GM13976 (cell line): Measurements from ENCODE around the gene OOSP2.
"Not testable (repeated sequence)": the region's sequence is repeated elsewhere in the genome, so short reads cannot be mapped to it uniquely, and the experiment has no call there.

Experiments
- DNase-seq: peaks from one replicate; pipeline ENCODE4 v3.0.0; 2012; ENCODE audit warnings: low spot score
- CTCF ChIP-seq: IDR thresholded peaks from 2 replicates; pipeline ENCODE4 v1.5.1; 2012; ENCODE audit warnings: borderline replicate concordance, mild to moderate bottlenecking; ENCODE audit not compliant: insufficient read depth; ENCODE audit errors: extremely low read depth, missing control alignments, control extremely low read depth
- in situ Hi-C: fragments of 300-500 bp; cut with MboI; formaldehyde crosslinking; loops from one replicate; pipeline ENCODE4 v1.12.0; 2022; ENCODE audit warnings: low sequenced_read_pairs, mixed read lengths, inconsistent platforms; ENCODE audit not compliant: unreplicated experiment

Gene OOSP2

GRCh38 chr11:60059521-60060240 lies 19.5 kb downstream of the OOSP2 start:
- in situ Hi-C loops, result no loop called here
- DNase-seq, result no peak
- no peak for TF ChIP-seq CTCF

- in situ Hi-C loops, result no loop called here
- DNase-seq, result no peak
- no peak for TF ChIP-seq CTCF
Observed at GRCh38 chr11:60064111-60064510, 23.9 kb downstream of the OOSP2 start.

- no peak for DNase-seq
- no peak for TF ChIP-seq CTCF
- in situ Hi-C loops, result no loop called here
Observed at GRCh38 chr11:60065801-60066200, 25.6 kb downstream of the OOSP2 start.

GRCh38 chr11:60069450-60069849 lies 29.2 kb downstream of the OOSP2 start:
- DNase-seq, result no peak

GRCh38 chr11:60071644-60072043 lies 31.4 kb downstream of the OOSP2 start:
- DNase-seq, in situ Hi-C loops: not testable (repeated sequence)

More at GRCh38 chr11:60069450-60069849, 29.2 kb downstream of the OOSP2 start:
- in situ Hi-C loops, result no loop called here
- no peak for TF ChIP-seq CTCF

GRCh38 chr11:60077216-60077817 lies 37.1 kb downstream of the OOSP2 start:
- no peak for TF ChIP-seq CTCF
- no peak for DNase-seq
- in situ Hi-C loops, result no loop called here

- no peak for DNase-seq
- TF ChIP-seq CTCF, result no peak
- in situ Hi-C loops, result no loop called here
Observed at GRCh38 chr11:60077981-60078380, 37.8 kb downstream of the OOSP2 start.
